ENCODE data around the gene LRIT2.

LRIT2 gene

DNA sequence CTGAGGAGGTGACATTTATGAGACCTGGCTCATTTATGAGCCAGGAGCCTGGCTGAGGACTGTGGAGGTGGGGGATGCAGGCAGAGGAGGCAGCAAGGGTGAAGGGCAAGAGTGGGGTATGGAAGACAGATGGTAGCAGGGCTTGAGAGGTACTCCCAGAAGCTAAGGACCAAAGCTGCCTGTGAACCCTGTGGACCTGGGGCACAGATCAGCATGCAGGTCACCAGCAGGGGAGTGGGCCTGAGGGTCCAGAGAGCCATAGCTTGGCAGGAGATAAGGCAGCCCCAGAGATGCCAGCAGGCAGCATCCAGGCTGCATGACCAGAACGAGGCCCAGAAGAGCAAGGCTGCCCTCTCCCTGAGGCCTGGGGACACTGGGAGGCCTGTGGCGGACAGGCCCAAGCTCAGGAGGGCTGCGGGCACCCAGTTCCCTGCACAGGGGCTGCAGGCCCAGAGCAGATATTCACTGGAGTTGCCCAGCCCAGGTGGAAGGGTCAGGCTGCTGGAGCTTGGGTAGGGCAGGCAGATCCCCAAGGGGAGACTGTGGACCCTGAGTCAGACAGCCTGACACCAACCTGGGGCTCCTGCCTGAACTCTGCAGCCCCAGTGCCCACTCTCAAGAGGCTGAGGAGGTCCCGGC, 48.4 kb downstream of the LRIT2 start:
- Histone ChIP-seq H3K4me1 (no peaks in the 10 kb centered on the region), H3K4me2 (ENCODE audit: low read length) (no peak overlapping the region), H3K36me3 (ENCODE audit: control insufficient read depth, insufficient read depth, low read length) (no peaks in the 10 kb centered on the region), H3K9ac (no peak overlapping the region), H3K27me3 (ENCODE audit: control insufficient read depth, insufficient read depth, low read length) (no peaks in the 10 kb centered on the region), H3K79me2 (no peaks in the 10 kb centered on the region), H2AFZ (no peak overlapping the region), H3K9me3 (ENCODE audit: control insufficient read depth, low read length) (no peaks in the 10 kb centered on the region), H3K4me3 (ENCODE audit: low read depth, low read length) (no peak overlapping the region), H3K27ac (no peak overlapping the region)
- TF ChIP-seq, protein P1, sequence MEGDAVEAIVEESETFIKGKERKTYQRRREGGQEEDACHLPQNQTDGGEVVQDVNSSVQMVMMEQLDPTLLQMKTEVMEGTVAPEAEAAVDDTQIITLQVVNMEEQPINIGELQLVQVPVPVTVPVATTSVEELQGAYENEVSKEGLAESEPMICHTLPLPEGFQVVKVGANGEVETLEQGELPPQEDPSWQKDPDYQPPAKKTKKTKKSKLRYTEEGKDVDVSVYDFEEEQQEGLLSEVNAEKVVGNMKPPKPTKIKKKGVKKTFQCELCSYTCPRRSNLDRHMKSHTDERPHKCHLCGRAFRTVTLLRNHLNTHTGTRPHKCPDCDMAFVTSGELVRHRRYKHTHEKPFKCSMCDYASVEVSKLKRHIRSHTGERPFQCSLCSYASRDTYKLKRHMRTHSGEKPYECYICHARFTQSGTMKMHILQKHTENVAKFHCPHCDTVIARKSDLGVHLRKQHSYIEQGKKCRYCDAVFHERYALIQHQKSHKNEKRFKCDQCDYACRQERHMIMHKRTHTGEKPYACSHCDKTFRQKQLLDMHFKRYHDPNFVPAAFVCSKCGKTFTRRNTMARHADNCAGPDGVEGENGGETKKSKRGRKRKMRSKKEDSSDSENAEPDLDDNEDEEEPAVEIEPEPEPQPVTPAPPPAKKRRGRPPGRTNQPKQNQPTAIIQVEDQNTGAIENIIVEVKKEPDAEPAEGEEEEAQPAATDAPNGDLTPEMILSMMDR (IDR thresholded peaks at IDR 0.05) = no peak

GRCh38 chr10:84176351-84176750, 49.0 kb downstream of the LRIT2 start:
- Histone ChIP-seq H3K4me3 (ENCODE audit: low read depth, low read length) (no peak overlapping the region), H3K9me3 (ENCODE audit: control insufficient read depth, low read length) (no peaks in the 10 kb centered on the region), H3K36me3 (ENCODE audit: control insufficient read depth, insufficient read depth, low read length) (no peaks in the 10 kb centered on the region), H3K27ac (no peak overlapping the region), H3K79me2 (no peaks in the 10 kb centered on the region), H3K27me3 (ENCODE audit: control insufficient read depth, insufficient read depth, low read length) (no peaks in the 10 kb centered on the region), H3K9ac (no peak overlapping the region), H2AFZ (no peak overlapping the region), H3K4me2 (ENCODE audit: low read length) (no peak overlapping the region), H3K4me1 (no peaks in the 10 kb centered on the region)
- TF ChIP-seq, protein P1 (IDR thresholded peaks at IDR 0.05) = no peak

DNA sequence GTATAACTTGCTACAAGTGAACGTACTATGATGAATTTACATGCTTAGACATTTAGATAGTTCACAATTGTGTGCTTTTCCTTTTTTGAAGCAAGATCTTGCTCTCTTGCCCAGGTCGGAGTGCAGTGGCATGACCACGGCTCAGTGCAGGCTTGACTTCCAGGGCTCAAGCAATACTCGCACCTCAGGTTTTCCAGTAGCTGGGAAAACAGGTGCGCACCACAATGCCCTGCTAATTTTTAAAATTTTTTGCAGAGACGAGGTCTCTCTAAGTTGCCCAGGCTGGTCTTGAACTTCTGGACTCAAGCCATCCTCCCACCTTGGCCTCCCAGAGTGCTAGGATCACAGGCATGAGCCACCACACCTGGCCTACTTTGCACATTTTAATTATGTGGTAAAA, 49.9 kb downstream of the LRIT2 start:
- no peak overlapping the region for H3K9ac ChIP-seq
- H3K27me3 ChIP-seq (ENCODE audit: control insufficient read depth, insufficient read depth, low read length) = no peaks in the 10 kb centered on the region
- no peak overlapping the region for H3K4me3 ChIP-seq (ENCODE audit: low read depth, low read length)
- no peak overlapping the region for H3K4me2 ChIP-seq (ENCODE audit: low read length)
- no peaks in the 10 kb centered on the region for H3K79me2 ChIP-seq
- H3K9me3 ChIP-seq (ENCODE audit: control insufficient read depth, low read length) = no peaks in the 10 kb centered on the region
- no peak overlapping the region for H2AFZ ChIP-seq
- H3K27ac ChIP-seq = no peak overlapping the region
- TF ChIP-seq, protein P1 (IDR thresholded peaks at IDR 0.05) = no peak
- no peaks in the 10 kb centered on the region for H3K4me1 ChIP-seq
- H3K36me3 ChIP-seq (ENCODE audit: control insufficient read depth, insufficient read depth, low read length) = no peaks in the 10 kb centered on the region

DNA sequence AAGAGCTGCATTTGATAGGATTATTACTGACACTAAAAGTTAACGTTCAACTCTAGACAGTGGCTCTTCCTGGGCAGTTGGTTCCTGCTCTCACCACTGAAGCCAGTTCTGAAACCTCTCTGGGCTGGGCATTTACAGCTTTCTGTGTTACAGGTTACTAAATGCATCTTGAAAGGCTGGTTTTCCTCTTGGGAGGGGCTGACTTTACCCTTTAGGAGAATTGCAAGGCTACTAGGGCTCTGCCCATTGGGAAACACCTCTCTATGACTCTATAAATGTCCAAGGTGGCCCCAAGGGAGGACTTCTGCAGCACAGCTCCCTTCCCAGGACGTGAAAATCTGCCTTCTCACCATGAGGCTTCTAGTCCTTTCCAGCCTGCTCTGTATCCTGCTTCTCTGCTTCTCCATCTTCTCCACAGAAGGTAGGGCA, 51.8 kb downstream of the LRIT2 start, which contains the start of gene GPR15LG:
TSS of gene GPR15LG (plus strand) at position 301 of the 429 bp plus-strand sequence. CDS start at position 352, 51 bp downstream.
- TF ChIP-seq, protein P1 (IDR thresholded peaks at IDR 0.05) = no peak
- Histone ChIP-seq H3K4me2 (ENCODE audit: low read length) (no peak within 1 kb of the TSS), H3K9ac (no peak within 1 kb of the TSS), H3K27me3 (ENCODE audit: control insufficient read depth, insufficient read depth, low read length) (no peaks in the 10 kb centered on the region), H3K4me3 (ENCODE audit: low read depth, low read length) (no peak within 1 kb of the TSS), H3K36me3 (ENCODE audit: control insufficient read depth, insufficient read depth, low read length) (no peaks in the 10 kb centered on the region), H3K4me1 (no peaks in the 10 kb centered on the region), H2AFZ (no peak within 1 kb of the TSS), H3K79me2 (no peaks in the 10 kb centered on the region), H3K9me3 (ENCODE audit: control insufficient read depth, low read length) (no peaks in the 10 kb centered on the region), H3K27ac (no peak within 1 kb of the TSS)

Data from parathyroid adenoma (tissue), 2 donors.